Stomach (tissue), 9 donors: ENCODE data around the gene TNRC18. TPM values are rescaled to one million over a fixed set of nuclear protein-coding genes. Genes with fewer than 3 reads are reported as not detected.

Source experiments
- DNase-seq, 2 donors: peaks; one replicate each; pipeline versions ENCODE4 v3.0.0 to v3.0.0-alpha.2; 2013 to 2019
- H3K27ac ChIP-seq, 5 donors: fragments of 200-600 bp in 4 of 5; sonication (generic) in 4 of 5; one replicate each; pipeline ENCODE4 v1.5.1; 2013 to 2019; ENCODE audit warnings: mild to moderate bottlenecking in 1 of 5, moderate library complexity in 1 of 5
- H3K27me3 ChIP-seq, 3 donors: fragments of 200-600 bp; sonication (generic); one replicate each; pipeline ENCODE4 v1.5.1; 2017 to 2019; ENCODE audit warnings: mixed run types in 1 of 3
- H3K36me3 ChIP-seq, 4 donors: fragments of 200-600 bp; sonication (generic); 1 replicate in 3 of 4; 2 replicates in 1 of 4; pipeline ENCODE4 v1.5.1; 2016 to 2019
- H3K4me1 ChIP-seq, 4 donors: fragments of 200-600 bp; sonication (generic); one replicate each; pipeline ENCODE4 v1.5.1; 2016 to 2019
- H3K4me3 ChIP-seq, 4 donors: fragments of 200-600 bp; sonication (generic) in 3 of 4; one replicate each; pipeline ENCODE4 v1.5.1; 2016 to 2019; ENCODE audit warnings: mild to moderate bottlenecking in 1 of 4
- H3K9me3 ChIP-seq, 4 donors: fragments of 200-600 bp; sonication (generic); one replicate each; pipeline ENCODE4 v1.5.1; 2016 to 2019
- CTCF ChIP-seq, 7 experiments: fragments of 450-650 bp in 4 of 7; fragments of 200-600 bp in 3 of 7; sonication (generic) in 3 of 7; IDR thresholded peaks; one replicate each; pipeline ENCODE4 v1.5.1; 2016 to 2019; ENCODE audit warnings: antibody characterized with exemption in 7 of 7, control low read depth in 2 of 7, mild to moderate bottlenecking in 1 of 7
- EP300 ChIP-seq: sonication (generic); formaldehyde crosslinking; IDR thresholded peaks from one replicate; pipeline ENCODE4 v1.6.1; 2017; ENCODE audit warnings: antibody characterized with exemption
- POLR2A ChIP-seq, 4 donors: fragments of 450-650 bp; IDR thresholded peaks; one replicate each; pipeline ENCODE4 v1.6.1; 2016; ENCODE audit warnings: antibody characterized with exemption in 4 of 4, control low read depth in 2 of 4, mild to moderate bottlenecking in 1 of 4, moderate library complexity in 1 of 4
- POLR2AphosphoS5 ChIP-seq, 3 donors: sonication (generic); formaldehyde crosslinking; IDR thresholded peaks; one replicate each; pipeline ENCODE4 v1.6.1; 2016; ENCODE audit warnings: antibody characterized with exemption in 3 of 3
- WGBS, 5 donors: extraction: QIAGEN DNeasy Blood & Tissue Kit in 3 of 5; methylation state at CpG; one replicate each; pipeline versions ENCODE4 v1.1.5 to v1.1.7; 2013 to 2018; 5-methylcytosine and 5-hydroxymethylcytosine counted together
- intact Hi-C: fragments of 100-400 bp; cut with DNase I; formaldehyde crosslinking; loops from one replicate; pipeline ENCODE4 v1.15.1; 2023; ENCODE audit warnings: low total_unique reads
- polyA plus RNA-seq, 3 donors: library from polyadenylated mRNA; stranded (reverse); fragments of 200-250 nt; gene quantifications; one replicate each; pipeline ENCODE4 v1.2.3, GENCODE V29; 2013
- total RNA-seq, 5 donors: library from RNA; depleted of rRNA; stranded (reverse); fragments of >200 nt; gene quantifications; one replicate each; pipeline versions ENCODE4 v1.1.0 to v1.2.3, GENCODE V29; 2014 to 2016
- donor health status: healthy with polysubstance abuse.
- donor health status: Bipolar disorder and iron deficiency.
- donor health status: healthy.

Gene TNRC18
- total and polyA plus RNA-seq, 8 donors, result 8.5 to 463 (median 81.8) TPM

DNA sequence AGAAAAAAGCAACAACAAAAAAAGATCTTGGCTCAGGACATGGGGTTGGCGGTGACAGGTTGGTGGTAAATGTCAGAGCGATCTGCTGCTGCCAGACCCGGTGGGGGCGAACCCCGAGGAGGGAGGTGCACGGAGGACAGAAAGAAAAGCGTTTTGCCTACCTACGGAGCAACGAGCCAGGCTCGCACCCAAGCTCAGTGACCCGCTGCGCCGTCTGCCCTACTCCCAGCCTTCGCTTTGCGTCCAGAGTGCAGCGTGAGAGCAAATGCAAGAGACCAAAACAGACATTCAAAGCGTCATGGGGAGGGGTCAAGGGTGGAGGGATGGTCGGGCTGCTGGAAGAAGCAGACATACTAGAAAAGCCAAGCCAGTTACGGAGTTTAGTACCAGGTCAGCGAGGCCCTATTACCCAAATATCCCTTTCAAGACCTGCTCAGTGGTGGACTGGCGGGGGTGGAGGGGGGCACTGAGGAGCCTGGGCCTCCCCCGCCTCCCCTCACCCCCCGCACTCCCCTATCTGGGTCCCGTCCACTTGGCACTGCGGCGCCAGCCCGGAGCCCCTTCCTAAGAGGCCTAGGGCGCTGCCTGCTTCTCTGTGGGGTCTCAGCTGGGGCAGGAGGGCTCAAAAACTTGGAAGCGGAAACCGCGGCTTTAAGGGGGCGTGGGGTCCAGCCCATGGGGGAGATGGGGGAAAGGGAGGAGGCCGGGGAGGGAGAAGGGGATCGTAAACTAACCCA, 74.0 kb downstream of the TNRC18 start:
- 76 to 83% (median 82%) methylated on average over 31 to 34 of the region's 34 CpGs for WGBS, 5 donors
- no peak overlapping the region for H3K4me3 ChIP-seq
- TF ChIP-seq CTCF (IDR thresholded peaks at IDR 0.05) (no peak), EP300 (no peak), POLR2AphosphoS5 (IDR thresholded peaks at IDR 0.05) (no peak)
- peaks cover 0 to 1% (median under 1%) of the 10 kb centered on the region in 4 donors for H3K9me3 ChIP-seq
- H3K36me3 ChIP-seq, result peaks cover 44 to 97% (median 89%) of the 10 kb centered on the region in 4 donors
- intact Hi-C loops, result no loop called here
- H3K27ac ChIP-seq, result peak overlapping the region in 3 of 5 donors; percentile 8 to 60 (median 53)
- H3K4me1 ChIP-seq, result peaks cover 3 to 55% (median 27%) of the 10 kb centered on the region in 4 donors
- no peaks in the 10 kb centered on the region for H3K27me3 ChIP-seq
- DNase-seq, result peak in 1 of 2 donors; percentile 41

- peaks cover 0 to 8% (median 6%) of the 10 kb centered on the region in 4 donors for H3K9me3 ChIP-seq
- TF ChIP-seq POLR2A (IDR thresholded peaks at IDR 0.05) (no peak), POLR2AphosphoS5 (IDR thresholded peaks at IDR 0.05) (no peak), CTCF (IDR thresholded peaks at IDR 0.05) (no peak), EP300 (no peak)
- H3K27ac ChIP-seq, result peak overlapping the region in 2 of 5 donors; percentile 10 to 60
- no peak overlapping the region for H3K4me3 ChIP-seq
- H3K27me3 ChIP-seq, result no peaks in the 10 kb centered on the region
- intact Hi-C loops, result no loop called here
- WGBS, 5 donors, result 80 to 90% (median 83%) methylated on average over 4 to 17 of the region's 17 CpGs
- H3K36me3 ChIP-seq, result peaks cover 50 to 99% (median 93%) of the 10 kb centered on the region in 4 donors
- H3K4me1 ChIP-seq, result peaks cover 0 to 49% (median 21%) of the 10 kb centered on the region in 4 donors
- DNase-seq, result no peak
These were observed 74.6 kb downstream of the TNRC18 start for GRCh38 chr7:5349005-5349380.

DNA sequence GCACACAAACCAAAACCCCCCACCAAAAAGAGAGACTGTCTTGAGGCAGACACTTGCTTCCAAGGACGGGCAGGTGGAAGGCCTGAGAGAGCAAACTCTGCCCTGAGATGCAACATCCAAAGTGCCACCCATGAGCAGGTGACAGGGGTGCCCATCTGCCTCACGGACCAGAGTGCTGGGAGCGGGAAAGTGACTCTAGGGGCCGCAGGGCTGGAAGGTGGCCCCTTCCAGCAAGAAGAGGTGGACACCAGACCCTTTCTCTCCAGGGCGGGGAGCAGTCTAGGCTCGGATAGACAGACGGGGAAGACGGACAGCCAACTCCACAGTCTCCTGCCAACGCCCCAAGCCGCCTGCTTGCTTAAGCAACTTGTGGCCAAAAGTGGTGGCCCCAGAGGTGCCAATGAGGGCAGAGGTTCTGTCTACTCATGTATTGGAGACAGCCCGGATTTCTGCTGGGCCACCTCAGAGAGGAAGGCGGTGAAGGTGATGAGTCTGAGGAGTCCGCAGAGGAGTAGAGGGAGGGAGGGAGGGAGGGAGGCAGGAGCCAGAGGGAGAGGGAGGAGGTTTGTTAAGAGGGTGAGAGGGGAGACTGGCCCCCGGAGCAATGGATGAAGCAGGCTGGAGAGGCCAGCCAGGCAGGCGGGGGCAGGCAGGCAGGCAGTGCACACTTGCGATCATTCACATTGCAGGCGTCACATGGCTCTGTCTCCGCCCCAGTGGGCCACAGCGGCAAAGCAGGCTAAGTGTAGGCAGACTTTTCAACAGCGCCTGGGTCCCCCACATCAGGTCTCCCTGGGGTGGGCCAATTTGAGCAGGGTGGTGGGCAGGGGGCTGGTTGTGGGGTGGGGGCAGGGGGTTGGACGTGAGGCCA, 75.3 kb downstream of the TNRC18 start:
- H3K4me1 ChIP-seq, result peaks cover 0 to 43% (median 15%) of the 10 kb centered on the region in 4 donors
- no peak overlapping the region for H3K4me3 ChIP-seq
- 78 to 86% (median 80%) methylated on average over 16 to 21 of the region's 21 CpGs for WGBS, 5 donors
- H3K27me3 ChIP-seq, result no peaks in the 10 kb centered on the region
- H3K9me3 ChIP-seq, result peaks cover 0 to 14% (median 11%) of the 10 kb centered on the region in 4 donors
- no peak for TF ChIP-seq POLR2AphosphoS5 (IDR thresholded peaks at IDR 0.05)
- TF ChIP-seq CTCF (IDR thresholded peaks at IDR 0.05), result no peak
- no peak for TF ChIP-seq EP300
- no peak for TF ChIP-seq POLR2A (IDR thresholded peaks at IDR 0.05)
- intact Hi-C loops, result no loop called here
- DNase-seq, result no peak
- H3K36me3 ChIP-seq, result peaks cover 55 to 99% (median 96%) of the 10 kb centered on the region in 4 donors
- H3K27ac ChIP-seq, result peak overlapping the region in 2 of 5 donors; percentile 10 to 60

- H3K9me3 ChIP-seq, result peaks cover 0 to 15% (median 12%) of the 10 kb centered on the region in 4 donors
- 93 to 99% (median 96%) methylated on average over 16 to 21 of the region's 21 CpGs for WGBS, 5 donors
- TF ChIP-seq POLR2A (IDR thresholded peaks at IDR 0.05), result no peak
- TF ChIP-seq POLR2AphosphoS5 (IDR thresholded peaks at IDR 0.05), result no peak
- no peak for TF ChIP-seq CTCF (IDR thresholded peaks at IDR 0.05)
- TF ChIP-seq EP300, result no peak
- H3K27me3 ChIP-seq, result no peaks in the 10 kb centered on the region
- no peak for DNase-seq
- H3K4me1 ChIP-seq, result peaks cover 0 to 29% (median 10%) of the 10 kb centered on the region in 4 donors
- peaks cover 62 to 99% (median 97%) of the 10 kb centered on the region in 4 donors for H3K36me3 ChIP-seq
- no peak overlapping the region for H3K27ac ChIP-seq
- no peak overlapping the region for H3K4me3 ChIP-seq
- intact Hi-C loops, result no loop called here
These were observed 78.0 kb downstream of the TNRC18 start for GRCh38 chr7:5345671-5346070.
